ES-I3 (cell line): ENCODE results near the gene GPR78.
"Not testable (repeated sequence)": the region's sequence is repeated elsewhere in the genome, so short reads cannot be mapped to it uniquely, and the experiment has no call there.

Experiments used
- H3K36me3 ChIP-seq: 2 replicates; pipeline ENCODE4 v1.6.1; 2013; ENCODE audit warnings: mild to moderate bottlenecking, low read length, control low read depth, moderate library complexity; ENCODE audit not compliant: insufficient read depth
- H3K4me1 ChIP-seq: 2 replicates; pipeline ENCODE4 v1.6.1; 2013; ENCODE audit warnings: mild to moderate bottlenecking, control low read depth, low read length; ENCODE audit not compliant: insufficient read depth
- H3K9ac ChIP-seq: 2 replicates; pipeline ENCODE4 v1.6.1; 2013; ENCODE audit warnings: low read depth, mild to moderate bottlenecking, low read length, moderate library complexity
- H3K9me3 ChIP-seq: 2 replicates; pipeline ENCODE4 v1.6.1; 2013; ENCODE audit warnings: mild to moderate bottlenecking, low read length, moderate library complexity; ENCODE audit not compliant: control insufficient read depth, insufficient read depth

Gene GPR78

GRCh38 chr4:8634773-8635172 lies 54.6 kb downstream of the GPR78 start:
- H3K9me3 ChIP-seq, H3K9ac ChIP-seq, H3K4me1 ChIP-seq, H3K36me3 ChIP-seq: not testable (repeated sequence)

- not testable (repeated sequence) for H3K36me3 ChIP-seq, H3K4me1 ChIP-seq, H3K9me3 ChIP-seq, H3K9ac ChIP-seq
These were observed 55.8 kb downstream of the GPR78 start for GRCh38 chr4:8635897-8636554.
